ENCODE measurements around the gene PYGO2.
"Not testable (repeated sequence)": the region's sequence is repeated elsewhere in the genome, so short reads cannot be mapped to it uniquely, and the experiment has no call there.

Gene PYGO2

GRCh38 chr1:154978360-154978759 lies 16.8 kb upstream of the PYGO2 start:
- Histone ChIP-seq H3K36me3 (ENCODE audit: insufficient read depth, low read length) (peaks cover 18% of the 10 kb centered on the region; the same call in 1 of the 2 replicates), H3K4me1 (ENCODE audit: insufficient read depth, low read length, poor library complexity, severe bottlenecking) (peaks cover 27% of the 10 kb centered on the region), H3K9ac (ENCODE audit: low read depth, low read length, poor library complexity, severe bottlenecking) (peak overlapping the region; percentile 95), H3K9me3 (ENCODE audit: insufficient read depth, low read depth, low read length) (no peaks in the 10 kb centered on the region), H3K27me3 (ENCODE audit: insufficient read depth, low read length, poor library complexity, severe bottlenecking) (no peaks in the 10 kb centered on the region), H3K4me3 (ENCODE audit: low read length, poor library complexity, severe bottlenecking) (no peak overlapping the region), H2AFZ (ENCODE audit: low read length) (no peak overlapping the region), H3K9me2 (replicated peaks; ENCODE audit: low read depth, low read length) (no peaks in the 10 kb centered on the region), H3K79me2 (ENCODE audit: insufficient read depth, low read length) (peaks cover 69% of the 10 kb centered on the region), H3F3A (ENCODE audit: low read depth) (peaks cover 12% of the 10 kb centered on the region; the same call in 1 of the 2 replicates), H3K4me2 (ENCODE audit: low read depth, low read length, poor library complexity, severe bottlenecking) (peak overlapping the region; percentile 89), H4K20me1 (ENCODE audit: insufficient read depth, low read length, poor library complexity, severe bottlenecking) (peaks cover 23% of the 10 kb centered on the region)
- no peak for TF ChIP-seq CTCF (conservative IDR thresholded peaks at IDR 0.05; ENCODE audit: low read length)
- TF ChIP-seq EZH2phosphoT487 (IDR thresholded peaks at IDR 0.05; ENCODE audit: borderline replicate concordance): no peak

GRCh38 chr1:154977762-154978161 lies 16.2 kb upstream of the PYGO2 start:
- H3K9me2 ChIP-seq (replicated peaks; ENCODE audit: low read depth, low read length); H3K27me3 ChIP-seq (ENCODE audit: insufficient read depth, low read length, poor library complexity, severe bottlenecking); H2AFZ ChIP-seq (ENCODE audit: low read length); H3K9me3 ChIP-seq (ENCODE audit: insufficient read depth, low read depth, low read length): not testable (repeated sequence)
- peak overlapping the region; percentile 94 for H3K4me3 ChIP-seq (ENCODE audit: low read length, poor library complexity, severe bottlenecking)
- peaks cover 30% of the 10 kb centered on the region for H3K4me1 ChIP-seq (ENCODE audit: insufficient read depth, low read length, poor library complexity, severe bottlenecking)
- peaks cover 12% of the 10 kb centered on the region; the same call in 1 of the 2 replicates for H3F3A ChIP-seq (ENCODE audit: low read depth)
- H3K36me3 ChIP-seq (ENCODE audit: insufficient read depth, low read length): peaks cover 18% of the 10 kb centered on the region; the same call in 1 of the 2 replicates
- peaks cover 73% of the 10 kb centered on the region for H3K79me2 ChIP-seq (ENCODE audit: insufficient read depth, low read length)
- peak overlapping the region; percentile 89 for H3K4me2 ChIP-seq (ENCODE audit: low read depth, low read length, poor library complexity, severe bottlenecking)
- H3K9ac ChIP-seq (ENCODE audit: low read depth, low read length, poor library complexity, severe bottlenecking): peak overlapping the region; percentile 95
- peaks cover 28% of the 10 kb centered on the region for H4K20me1 ChIP-seq (ENCODE audit: insufficient read depth, low read length, poor library complexity, severe bottlenecking)

GRCh38 chr1:154975409-154976059 lies 14.0 kb upstream of the PYGO2 start:
- no peaks in the 10 kb centered on the region for H3K9me2 ChIP-seq (replicated peaks; ENCODE audit: low read depth, low read length)
- no peak for TF ChIP-seq CTCF (conservative IDR thresholded peaks at IDR 0.05; ENCODE audit: low read length)
- TF ChIP-seq EZH2phosphoT487 (IDR thresholded peaks at IDR 0.05; ENCODE audit: borderline replicate concordance): no peak
- H2AFZ ChIP-seq (ENCODE audit: low read length): no peak overlapping the region
- H3K79me2 ChIP-seq (ENCODE audit: insufficient read depth, low read length): peaks cover 72% of the 10 kb centered on the region
- H3K4me3 ChIP-seq (ENCODE audit: low read length, poor library complexity, severe bottlenecking): peak overlapping the region; percentile 94
- peaks cover 18% of the 10 kb centered on the region; the same call in 1 of the 2 replicates for H3K36me3 ChIP-seq (ENCODE audit: insufficient read depth, low read length)
- H3K4me2 ChIP-seq (ENCODE audit: low read depth, low read length, poor library complexity, severe bottlenecking): peak overlapping the region; percentile 89
- peaks cover 3% of the 10 kb centered on the region; the same call in 1 of the 2 replicates for H3F3A ChIP-seq (ENCODE audit: low read depth)
- no peaks in the 10 kb centered on the region for H3K9me3 ChIP-seq (ENCODE audit: insufficient read depth, low read depth, low read length)
- H3K4me1 ChIP-seq (ENCODE audit: insufficient read depth, low read length, poor library complexity, severe bottlenecking): peaks cover 39% of the 10 kb centered on the region
- no peaks in the 10 kb centered on the region for H3K27me3 ChIP-seq (ENCODE audit: insufficient read depth, low read length, poor library complexity, severe bottlenecking)
- H4K20me1 ChIP-seq (ENCODE audit: insufficient read depth, low read length, poor library complexity, severe bottlenecking): peaks cover 32% of the 10 kb centered on the region
- peak overlapping the region; percentile 95 for H3K9ac ChIP-seq (ENCODE audit: low read depth, low read length, poor library complexity, severe bottlenecking)
